T-helper 17 cell (primary cell): ENCODE measurements around the gene INPP5A. TPM values are rescaled to one million over a fixed set of nuclear protein-coding genes. Genes with fewer than 3 reads are reported as not detected.

Source experiments
- ATAC-seq: fragments of 150-1000 bp; cut with Tn5 transposase; 2 replicates; pipeline ENCODE4 v1.10.0; 2021; ENCODE audit warnings: mild to moderate bottlenecking, moderate library complexity
- DNase-seq, 3 donors: peaks; one replicate each; pipeline versions ENCODE4 v3.0.0 to v3.0.0-alpha.2; 2020 to 2021
- H3K9me3 ChIP-seq: one replicate; pipeline ENCODE4 v1.7.0; 2013; ENCODE audit warnings: low read length, mild to moderate bottlenecking; ENCODE audit not compliant: control insufficient read depth, poor library complexity, severe bottlenecking
- H3K27ac Mint-ChIP-seq: one replicate; pipeline ENCODE4 v1.8.0; 2022; ENCODE audit warnings: mild to moderate bottlenecking, moderate library complexity, mixed read lengths
- H3K27me3 Mint-ChIP-seq: one replicate; pipeline ENCODE4 v1.8.0; 2022; ENCODE audit warnings: mixed read lengths
- H3K36me3 Mint-ChIP-seq: one replicate; pipeline ENCODE4 v1.8.0; 2022; ENCODE audit warnings: low read depth, mixed read lengths
- H3K4me1 Mint-ChIP-seq: one replicate; pipeline ENCODE4 v1.8.0; 2022; ENCODE audit warnings: mild to moderate bottlenecking, mixed read lengths
- H3K4me3 Mint-ChIP-seq: one replicate; pipeline ENCODE4 v1.8.0; 2022; ENCODE audit warnings: mild to moderate bottlenecking, moderate library complexity, mixed read lengths
- total RNA-seq, 4 donors: library from RNA in 2 of 4; stranded (reverse) in 2 of 4; gene quantifications; one replicate each; pipeline ENCODE4 v1.2.3 and lab custom pipeline; 2022 to 2026

Gene INPP5A
- total RNA-seq, 2 donors from 2014 or later, result 17.6 to 24.7 TPM

- H3K9me3 ChIP-seq, result no peaks in the 10 kb centered on the region
- no peaks in the 10 kb centered on the region for H3K27me3 Mint-ChIP-seq
- DNase-seq (no peak), ATAC-seq (no peak)
- H3K27ac Mint-ChIP-seq, result no peak overlapping the region
- H3K36me3 Mint-ChIP-seq, result no peaks in the 10 kb centered on the region
- H3K4me1 Mint-ChIP-seq, result peaks cover 38% of the 10 kb centered on the region
- no peak overlapping the region for H3K4me3 Mint-ChIP-seq
Observed at GRCh38 chr10:132579027-132579859, 41.7 kb downstream of the INPP5A start.

GRCh38 chr10:132580143-132580542 lies 42.6 kb downstream of the INPP5A start:
- peaks cover 38% of the 10 kb centered on the region for H3K4me1 Mint-ChIP-seq
- DNase-seq (no peak), ATAC-seq (no peak)
- H3K27me3 Mint-ChIP-seq, result no peaks in the 10 kb centered on the region
- no peak overlapping the region for H3K27ac Mint-ChIP-seq
- no peak overlapping the region for H3K4me3 Mint-ChIP-seq
- H3K36me3 Mint-ChIP-seq, result no peaks in the 10 kb centered on the region
- no peaks in the 10 kb centered on the region for H3K9me3 ChIP-seq

GRCh38 chr10:132580617-132581016 lies 43.0 kb downstream of the INPP5A start:
- peak overlapping the region; percentile 2 for H3K27ac Mint-ChIP-seq
- no peaks in the 10 kb centered on the region for H3K36me3 Mint-ChIP-seq

GRCh38 chr10:132582137-132582536 lies 44.5 kb downstream of the INPP5A start:
- H3K27me3 Mint-ChIP-seq, result no peaks in the 10 kb centered on the region
- ATAC-seq (no peak), DNase-seq (no peak)
- H3K27ac Mint-ChIP-seq, result no peak overlapping the region
- H3K4me3 Mint-ChIP-seq, result no peak overlapping the region
- H3K9me3 ChIP-seq, result no peaks in the 10 kb centered on the region
- H3K4me1 Mint-ChIP-seq, result peaks cover 29% of the 10 kb centered on the region
- no peaks in the 10 kb centered on the region for H3K36me3 Mint-ChIP-seq

More at GRCh38 chr10:132580617-132581016, 43.0 kb downstream of the INPP5A start:
- Mint-ChIP-seq H3K27me3 (no peaks in the 10 kb centered on the region), H3K4me1 (peaks cover 33% of the 10 kb centered on the region), H3K4me3 (no peak overlapping the region)
- no peak for DNase-seq
- ATAC-seq, result no peak
- H3K9me3 ChIP-seq, result no peaks in the 10 kb centered on the region

- no peaks in the 10 kb centered on the region for H3K27me3 Mint-ChIP-seq
- ATAC-seq, result no peak
Observed at GRCh38 chr10:132582771-132583170, 45.2 kb downstream of the INPP5A start.

GRCh38 chr10:132583456-132583855 lies 45.9 kb downstream of the INPP5A start:
- DNase-seq (no peak), ATAC-seq (no peak)
- Mint-ChIP-seq H3K36me3 (no peaks in the 10 kb centered on the region), H3K27me3 (no peaks in the 10 kb centered on the region), H3K27ac (no peak overlapping the region), H3K4me1 (peaks cover 24% of the 10 kb centered on the region), H3K4me3 (no peak overlapping the region)
- H3K9me3 ChIP-seq, result no peaks in the 10 kb centered on the region

More at GRCh38 chr10:132582771-132583170, 45.2 kb downstream of the INPP5A start:
- Mint-ChIP-seq H3K4me1 (peaks cover 26% of the 10 kb centered on the region), H3K4me3 (no peak overlapping the region), H3K36me3 (no peaks in the 10 kb centered on the region), H3K27ac (no peak overlapping the region)
- DNase-seq, result no peak
- H3K9me3 ChIP-seq, result no peaks in the 10 kb centered on the region

GRCh38 chr10:132584081-132584480 lies 46.5 kb downstream of the INPP5A start:
- DNase-seq, result no peak
- no peaks in the 10 kb centered on the region for H3K27me3 Mint-ChIP-seq
- no peaks in the 10 kb centered on the region for H3K9me3 ChIP-seq
- H3K36me3 Mint-ChIP-seq, result no peaks in the 10 kb centered on the region
- peaks cover 19% of the 10 kb centered on the region for H3K4me1 Mint-ChIP-seq
- H3K27ac Mint-ChIP-seq, result no peak overlapping the region
- no peak overlapping the region for H3K4me3 Mint-ChIP-seq
- ATAC-seq, result no peak

- no peak for ATAC-seq
- no peak overlapping the region for H3K4me3 Mint-ChIP-seq
Observed at GRCh38 chr10:132585732-132586722, 48.4 kb downstream of the INPP5A start.

GRCh38 chr10:132586739-132587138 lies 49.2 kb downstream of the INPP5A start:
- H3K36me3 Mint-ChIP-seq, result no peaks in the 10 kb centered on the region
- H3K4me1 Mint-ChIP-seq, result peaks cover 26% of the 10 kb centered on the region
- H3K27ac Mint-ChIP-seq, result no peak overlapping the region
- no peak for ATAC-seq
- no peaks in the 10 kb centered on the region for H3K9me3 ChIP-seq
- DNase-seq, result no peak
- no peak overlapping the region for H3K4me3 Mint-ChIP-seq
- no peaks in the 10 kb centered on the region for H3K27me3 Mint-ChIP-seq

More at GRCh38 chr10:132585732-132586722, 48.4 kb downstream of the INPP5A start:
- Mint-ChIP-seq H3K27me3 (no peaks in the 10 kb centered on the region), H3K27ac (no peak overlapping the region), H3K4me1 (peaks cover 23% of the 10 kb centered on the region), H3K36me3 (no peaks in the 10 kb centered on the region)
- DNase-seq, result no peak
- H3K9me3 ChIP-seq, result no peaks in the 10 kb centered on the region

- H3K4me1 Mint-ChIP-seq, result peaks cover 29% of the 10 kb centered on the region
Observed at GRCh38 chr10:132587175-132587574, 49.6 kb downstream of the INPP5A start.

GRCh38 chr10:132588301-132589013 lies 50.9 kb downstream of the INPP5A start:
- ATAC-seq (peak; percentile 54), DNase-seq (no peak)
- Mint-ChIP-seq H3K36me3 (no peaks in the 10 kb centered on the region), H3K27me3 (no peaks in the 10 kb centered on the region), H3K27ac (no peak overlapping the region), H3K4me3 (peak overlapping the region; percentile 57), H3K4me1 (peaks cover 27% of the 10 kb centered on the region)
- no peaks in the 10 kb centered on the region for H3K9me3 ChIP-seq

More at GRCh38 chr10:132587175-132587574, 49.6 kb downstream of the INPP5A start:
- no peaks in the 10 kb centered on the region for H3K9me3 ChIP-seq
- ATAC-seq (no peak), DNase-seq (no peak)
- no peak overlapping the region for H3K27ac Mint-ChIP-seq
- H3K4me3 Mint-ChIP-seq, result peak overlapping the region; percentile 63
- no peaks in the 10 kb centered on the region for H3K36me3 Mint-ChIP-seq
- H3K27me3 Mint-ChIP-seq, result no peaks in the 10 kb centered on the region

- peak; percentile 9 for ATAC-seq
- no peaks in the 10 kb centered on the region for H3K9me3 ChIP-seq
- Mint-ChIP-seq H3K4me1 (peaks cover 32% of the 10 kb centered on the region), H3K36me3 (no peaks in the 10 kb centered on the region), H3K27ac (no peak overlapping the region), H3K4me3 (no peak overlapping the region), H3K27me3 (no peaks in the 10 kb centered on the region)
- DNase-seq, result no peak
Observed at GRCh38 chr10:132589015-132589414, 51.4 kb downstream of the INPP5A start.
